H9 (cell line): ENCODE results near the gene RIGI. TPM values are rescaled to one million over a fixed set of nuclear protein-coding genes. Genes with fewer than 3 reads are reported as not detected.

Experiments
- DNase-seq: peaks from one replicate; pipeline ENCODE4 v3.0.0-alpha.2; 2017
- H2AFZ ChIP-seq: one replicate; pipeline ENCODE4 v1.6.1; 2013; ENCODE audit warnings: mild to moderate bottlenecking, low read length, control low read depth, moderate library complexity
- H2AK5ac ChIP-seq: 2 replicates; pipeline ENCODE4 v1.6.1; 2013; ENCODE audit warnings: low read length, control low read depth, mixed read lengths; ENCODE audit not compliant: insufficient read length
- H2BK120ac ChIP-seq: one replicate; pipeline ENCODE4 v1.6.1; 2013; ENCODE audit warnings: low read depth, mild to moderate bottlenecking, low read length, control low read depth, inconsistent platforms; ENCODE audit not compliant: poor library complexity, severe bottlenecking
- H2BK12ac ChIP-seq: 2 replicates; pipeline ENCODE4 v1.6.1; 2013; ENCODE audit warnings: low read length, control low read depth, mixed read lengths, low read depth; ENCODE audit not compliant: insufficient read length
- H2BK15ac ChIP-seq: 2 replicates; pipeline ENCODE4 v1.6.1; 2013; ENCODE audit warnings: low read depth, low read length, control low read depth
- H2BK20ac ChIP-seq: one replicate; pipeline ENCODE4 v1.6.1; 2013; ENCODE audit warnings: low read depth, mild to moderate bottlenecking, low read length, control low read depth, inconsistent platforms; ENCODE audit not compliant: poor library complexity, severe bottlenecking
- H2BK5ac ChIP-seq: 2 replicates; pipeline ENCODE4 v1.6.1; 2013; ENCODE audit warnings: low read length, control low read depth, mixed read lengths; ENCODE audit not compliant: insufficient read length
- H3K14ac ChIP-seq: 2 replicates; pipeline ENCODE4 v1.6.1; 2013; ENCODE audit warnings: low read length, control low read depth; ENCODE audit not compliant: insufficient read depth
- H3K18ac ChIP-seq: 2 replicates; pipeline ENCODE4 v1.6.1; 2013; ENCODE audit warnings: low read depth, mild to moderate bottlenecking, mixed read lengths, low read length, control low read depth; ENCODE audit not compliant: insufficient read length
- H3K23ac ChIP-seq: 2 replicates; pipeline ENCODE4 v1.6.1; 2013; ENCODE audit warnings: low read length, control low read depth, mixed read lengths, low read depth; ENCODE audit not compliant: insufficient read length
- H3K23me2 ChIP-seq: 2 replicates; pipeline ENCODE4 v1.6.1; 2013; ENCODE audit warnings: low read depth, mild to moderate bottlenecking, mixed read lengths, low read length, control low read depth; ENCODE audit not compliant: insufficient read length, poor library complexity, severe bottlenecking
- H3K27ac ChIP-seq: 2 replicates; pipeline ENCODE4 v1.5.1; 2013; ENCODE audit warnings: low read length, control low read depth, mixed read lengths, low read depth; ENCODE audit not compliant: insufficient read length
- H3K27me3 ChIP-seq: 2 replicates; pipeline ENCODE4 v1.6.1; 2013; ENCODE audit warnings: low read length, control low read depth, inconsistent platforms; ENCODE audit not compliant: insufficient read depth
- H3K4ac ChIP-seq: 2 replicates; pipeline ENCODE4 v1.6.1; 2013; ENCODE audit warnings: low read depth, mild to moderate bottlenecking, control low read depth, inconsistent platforms, low read length, moderate library complexity
- H3K4me1 ChIP-seq: 2 replicates; pipeline ENCODE4 v1.6.1; 2013; ENCODE audit warnings: low read length, control low read depth, inconsistent platforms; ENCODE audit not compliant: insufficient read depth
- H3K4me2 ChIP-seq: 2 replicates; pipeline ENCODE4 v1.6.1; 2013; ENCODE audit warnings: low read length, control low read depth, mixed read lengths; ENCODE audit not compliant: insufficient read length, insufficient read depth
- H3K56ac ChIP-seq: 2 replicates; pipeline ENCODE4 v1.6.1; 2013; ENCODE audit warnings: low read depth, mild to moderate bottlenecking, mixed read lengths, low read length, control low read depth; ENCODE audit not compliant: insufficient read length
- H3K79me1 ChIP-seq: 2 replicates; pipeline ENCODE4 v1.6.1; 2013; ENCODE audit warnings: low read depth, mild to moderate bottlenecking, moderate library complexity, low read length, control low read depth, inconsistent platforms; ENCODE audit not compliant: insufficient read depth, poor library complexity, severe bottlenecking
- H3K79me2 ChIP-seq: 2 replicates; pipeline ENCODE4 v1.6.1; 2013; ENCODE audit warnings: low read length, control low read depth, inconsistent platforms; ENCODE audit not compliant: insufficient read depth
- H3K9ac ChIP-seq: 2 replicates; pipeline ENCODE4 v1.6.1; 2013; ENCODE audit warnings: low read length, control low read depth, mixed read lengths; ENCODE audit not compliant: insufficient read length; ENCODE audit errors: extremely low read depth
- H3K9me3 ChIP-seq: one replicate; pipeline ENCODE4 v1.6.1; 2013; ENCODE audit warnings: low read depth, low read length, inconsistent platforms; ENCODE audit not compliant: control insufficient read depth
- H3T11ph ChIP-seq: one replicate; pipeline ENCODE4 v1.6.1; 2013; ENCODE audit warnings: mild to moderate bottlenecking, low read length, control low read depth, inconsistent platforms
- H4K20me1 ChIP-seq: one replicate; pipeline ENCODE4 v1.6.1; 2013; ENCODE audit not compliant: control insufficient read depth, insufficient read length, insufficient read depth
- H4K5ac ChIP-seq: 2 replicates; pipeline ENCODE4 v1.6.1; 2013; ENCODE audit warnings: low read depth, mild to moderate bottlenecking, mixed read lengths, low read length, control low read depth; ENCODE audit not compliant: insufficient read length
- H4K8ac ChIP-seq: replicated peaks from 2 replicates; pipeline ENCODE4 v1.6.1; 2013; ENCODE audit warnings: low read length, control low read depth, mixed read lengths, low read depth; ENCODE audit not compliant: insufficient read length
- H4K91ac ChIP-seq: 2 replicates; pipeline ENCODE4 v1.6.1; 2013; ENCODE audit warnings: low read depth, mild to moderate bottlenecking, moderate library complexity, mixed read lengths, low read length, control low read depth; ENCODE audit not compliant: insufficient read length
- H3K27ac Mint-ChIP-seq, 3 experiments: 2 replicates in 2 of 3; 3 replicates in 1 of 3; pipeline ENCODE4 v1.8.0; 2020 to 2021; ENCODE audit warnings: mixed read lengths in 3 of 3, mild to moderate bottlenecking in 1 of 3, moderate library complexity in 1 of 3
- H3K27me3 Mint-ChIP-seq: 2 replicates; pipeline ENCODE4 v1.8.0; 2021; ENCODE audit warnings: low read depth, mild to moderate bottlenecking, moderate library complexity, mixed read lengths
- H3K36me3 Mint-ChIP-seq, 3 experiments: 2 replicates in 2 of 3; 3 replicates in 1 of 3; pipeline ENCODE4 v1.8.0; 2020 to 2021; ENCODE audit warnings: low read depth in 3 of 3, mixed read lengths in 3 of 3; ENCODE audit not compliant: insufficient read depth in 1 of 3
- H3K4me1 Mint-ChIP-seq, 2 experiments: 2 replicates each; pipeline ENCODE4 v1.8.0; 2020; ENCODE audit warnings: mixed read lengths in 2 of 2
- H3K4me3 Mint-ChIP-seq, 2 experiments: 2 replicates in 1 of 2; 3 replicates in 1 of 2; pipeline ENCODE4 v1.8.0; 2020 to 2021; ENCODE audit warnings: mild to moderate bottlenecking in 2 of 2, mixed read lengths in 2 of 2, moderate library complexity in 1 of 2
- H3K9me3 Mint-ChIP-seq, 2 experiments: 2 replicates in 1 of 2; 3 replicates in 1 of 2; pipeline ENCODE4 v1.8.0; 2020; ENCODE audit warnings: mild to moderate bottlenecking in 2 of 2, mixed read lengths in 2 of 2, moderate library complexity in 1 of 2
- CTCF ChIP-seq: fragments of 200-600 bp; sonication (generic); conservative IDR thresholded peaks from 3 replicates; pipeline ENCODE4 v1.8.0; 2021; ENCODE audit warnings: antibody characterized with exemption, mild to moderate bottlenecking
- WGBS: extraction: QIAGEN DNeasy Blood & Tissue Kit; methylation state at CpG from one replicate; pipeline ENCODE4 v1.1.7; 2013; ENCODE audit warnings: missing lambda C conversion rate, low lambda C conversion rate, mixed read lengths; ENCODE audit not compliant: insufficient read length; ENCODE audit errors: extremely low coverage; 5-methylcytosine and 5-hydroxymethylcytosine counted together
- total RNA-seq: library from RNA; stranded (reverse); gene quantifications from 2 replicates; pipeline ENCODE4 v1.2.1, GENCODE V29; 2021

The RIGI gene
- total RNA-seq, 1 experiment from 2014 or later = 4.1 TPM

- Mint-ChIP-seq H3K27me3 (no peaks in the 10 kb centered on the region; the same call in 1 of the 2 replicates), H3K4me3 (no peak overlapping the region), H3K27ac (no peak overlapping the region), H3K36me3 (peaks cover 27 to 63% (median 44%) of the 10 kb centered on the region in 3 experiments), H3K9me3 (peaks cover 56 to 71% of the 10 kb centered on the region in 2 experiments), H3K4me1 (no peaks in the 10 kb centered on the region)
- H2BK5ac ChIP-seq = no peak overlapping the region
- no peak overlapping the region for H3K4me2 ChIP-seq
- no peaks in the 10 kb centered on the region for H3K27me3 ChIP-seq
- no peak overlapping the region for H3K27ac ChIP-seq
- no peaks in the 10 kb centered on the region for H3K79me2 ChIP-seq
- no peaks in the 10 kb centered on the region for H3K23me2 ChIP-seq
- no peak overlapping the region for H4K8ac ChIP-seq
- no peak overlapping the region for H4K91ac ChIP-seq
- no peak for TF ChIP-seq CTCF
- H3K79me1 ChIP-seq = no peaks in the 10 kb centered on the region
- H3K4me1 ChIP-seq = no peaks in the 10 kb centered on the region
- H3K23ac ChIP-seq = no peak overlapping the region
- H4K5ac ChIP-seq = no peak overlapping the region
- H3K14ac ChIP-seq = no peak overlapping the region
- no peak overlapping the region for H3K18ac ChIP-seq
- peaks cover 16% of the 10 kb centered on the region for H3K9me3 ChIP-seq
- no peaks in the 10 kb centered on the region for H4K20me1 ChIP-seq
- H3K4ac ChIP-seq = no peak overlapping the region
- no peak overlapping the region for H2BK15ac ChIP-seq
- H2BK120ac ChIP-seq = no peak overlapping the region
- H3K56ac ChIP-seq = no peak overlapping the region
- no peak overlapping the region for H2BK12ac ChIP-seq
- H3K9ac ChIP-seq = no peak overlapping the region
- H2AK5ac ChIP-seq = no peak overlapping the region
- H2BK20ac ChIP-seq = no peak overlapping the region
- WGBS = no CpG with 5 or more reads among the region's 1 CpG
- no peak overlapping the region for H3T11ph ChIP-seq
- H2AFZ ChIP-seq = no peak overlapping the region
- DNase-seq = no peak
Observed at GRCh38 chr9:32518276-32518675, 7.7 kb downstream of the RIGI start.
